Hippocampal formation (tissue), 2 donors: ENCODE measurements around the gene GMEB2.
A peak's percentile ranks its signal among the peaks of the same experiment; 100 is the strongest.

Experiments used
- DNase-seq, 2 donors: peaks; one replicate each; lab custom pipeline; 2025; lab: John Stamatoyannopoulos, UW

Gene GMEB2

GRCh38 chr20:63545814-63546213 lies 81.1 kb downstream of the GMEB2 start:
- DNase-seq, result no peak

GRCh38 chr20:63544958-63545516 lies 81.9 kb downstream of the GMEB2 start:
- no peak for DNase-seq

GRCh38 chr20:63544241-63544957 lies 82.5 kb downstream of the GMEB2 start:
- no peak for DNase-seq

- DNase-seq, result no peak
Observed at GRCh38 chr20:63543733-63544132, 83.2 kb downstream of the GMEB2 start.

DNA sequence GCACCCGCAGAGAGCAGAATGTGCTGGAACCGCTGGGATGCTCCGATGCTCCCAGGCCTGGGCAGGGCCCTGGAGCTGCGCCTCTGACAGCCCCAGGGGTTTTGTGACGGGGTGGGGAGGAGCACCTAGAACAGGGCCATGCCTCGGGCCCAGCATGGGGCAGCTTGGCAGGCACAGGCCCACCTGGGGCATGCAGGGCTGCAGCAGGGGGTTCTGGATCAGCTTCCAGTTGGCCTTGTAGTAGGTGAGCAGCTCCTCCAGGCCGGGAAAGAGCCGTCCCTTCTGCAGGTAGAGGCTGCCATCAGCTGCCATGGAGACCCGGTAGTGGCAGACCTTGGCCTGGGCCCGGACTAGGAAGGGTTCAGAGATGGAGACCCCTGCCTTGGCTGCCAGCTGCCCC lies 83.8 kb downstream of the GMEB2 start:
- no peak for DNase-seq

- no peak for DNase-seq
Observed at GRCh38 chr20:63542696-63543095, 84.2 kb downstream of the GMEB2 start.

DNA sequence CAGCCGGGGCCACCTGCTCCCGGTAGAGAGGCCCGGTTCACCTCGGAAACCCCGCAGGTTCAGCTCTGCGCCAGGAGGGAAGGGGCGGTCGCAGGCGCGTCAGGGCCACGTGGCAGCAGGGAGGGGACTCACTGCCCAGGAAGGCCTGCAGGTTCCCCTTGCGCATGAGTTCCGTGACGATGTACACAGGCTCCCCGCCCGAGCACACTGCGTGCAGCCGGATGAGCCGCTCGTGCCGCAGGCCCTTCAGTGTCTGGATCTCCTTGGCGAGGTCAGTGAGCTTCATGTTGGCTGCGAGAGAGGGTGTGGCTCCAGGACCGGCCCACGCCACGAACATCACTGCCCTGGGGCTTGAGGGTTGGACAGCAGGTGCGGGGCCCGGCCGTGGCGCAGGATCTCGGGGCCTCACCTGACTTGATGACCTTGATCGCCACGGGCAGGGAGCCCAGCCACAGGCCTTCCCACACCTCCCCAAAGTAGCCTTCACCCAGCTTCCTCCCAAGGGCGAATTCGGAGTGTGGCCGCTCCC lies 84.8 kb downstream of the GMEB2 start:
- no peak for DNase-seq

DNA sequence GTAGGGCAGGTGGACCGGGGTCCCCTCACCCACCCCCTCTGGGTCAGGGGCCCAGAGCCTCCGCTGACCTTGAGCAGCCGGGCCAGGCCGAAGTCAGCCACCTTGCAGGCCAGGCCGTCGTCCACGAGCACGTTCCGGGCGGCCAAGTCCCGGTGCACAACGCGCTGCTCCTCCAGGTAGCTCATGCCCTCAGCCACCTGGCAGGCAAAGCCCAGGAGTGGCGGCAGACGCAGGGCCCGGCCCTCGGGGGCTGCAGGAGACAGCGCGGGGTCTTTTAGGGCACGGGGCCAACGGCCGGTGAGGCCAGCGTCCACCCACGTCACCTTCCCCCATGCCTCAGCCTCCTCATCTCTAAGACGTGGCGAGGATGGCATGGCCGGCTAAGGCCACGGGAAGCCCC lies 85.5 kb downstream of the GMEB2 start:
- no peak for DNase-seq

GRCh38 chr20:63540417-63541186 lies 86.3 kb downstream of the GMEB2 start:
- DNase-seq, result peak in 1 of 2 donors; percentile 19

GRCh38 chr20:63539441-63540370 lies 87.2 kb downstream of the GMEB2 start:
- DNase-seq, result no peak

- no peak for DNase-seq
Observed at GRCh38 chr20:63539092-63539430, 87.8 kb downstream of the GMEB2 start.

GRCh38 chr20:63538204-63539091 lies 88.5 kb downstream of the GMEB2 start:
- no peak for DNase-seq
